ENCODE measurements around the gene RAPGEF5. TPM values are rescaled to one million over a fixed set of nuclear protein-coding genes. Genes with fewer than 3 reads are reported as not detected.

The RAPGEF5 gene
- total RNA-seq, 1 experiment from 2014 or later, result 16.4 TPM

DNA sequence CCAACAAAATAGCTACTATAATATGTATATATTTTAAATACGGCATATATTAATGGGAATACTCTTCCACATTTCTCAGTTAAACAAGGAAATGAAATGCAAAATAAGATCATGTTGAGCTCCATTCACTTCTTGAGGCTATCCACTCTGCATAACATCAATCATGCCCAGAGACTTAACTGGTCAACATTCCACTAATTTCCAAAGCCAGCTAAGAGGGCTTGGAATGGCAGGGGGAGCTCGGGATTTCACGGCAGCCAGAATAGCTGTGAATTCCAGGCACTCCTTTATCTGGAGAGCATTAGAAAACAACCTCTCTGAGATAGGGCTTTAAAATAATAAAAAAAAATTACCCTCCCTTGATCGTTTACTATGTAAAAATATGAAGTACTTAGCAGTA lies 216.4 kb downstream of the RAPGEF5 start:
- H3K79me2 ChIP-seq (ENCODE audit: low read depth), result no peaks in the 10 kb centered on the region
- H3K36me3 ChIP-seq (ENCODE audit: low read depth), result no peaks in the 10 kb centered on the region
- no peaks in the 10 kb centered on the region for H3K9me2 ChIP-seq (ENCODE audit: insufficient read depth)
- no peaks in the 10 kb centered on the region for H4K20me1 ChIP-seq (ENCODE audit: insufficient read depth)
- H2AFZ ChIP-seq, result no peak overlapping the region
- no peaks in the 10 kb centered on the region for H3K27me3 ChIP-seq (ENCODE audit: insufficient read depth, low read depth)
- H3K4me1 ChIP-seq (replicated peaks; ENCODE audit: insufficient read depth), result no peaks in the 10 kb centered on the region
- no peak overlapping the region for H3K4me3 ChIP-seq
- DNase-seq, result no peak
- no peaks in the 10 kb centered on the region for H3K9me3 ChIP-seq (ENCODE audit: insufficient read depth, low read depth)
- ChIA-PET POLR2A (ENCODE audit: unreplicated experiment) (interaction anchor here (0.5 kb wide), 1 partner anchor 105 kb away, joined by 3 read pairs; no protein-coding TSS in a partner anchor), CTCF (no interaction called here)
- no peak overlapping the region for H3K27ac ChIP-seq
- no TSS peak for BruUV-seq (replicated peaks)
- intact Hi-C loops (cut with micrococcal nuclease; ENCODE audit: unreplicated experiment), result no loop called here
- no peak overlapping the region for H3K4me2 ChIP-seq
- no peaks in the 10 kb centered on the region for H3F3A ChIP-seq (ENCODE audit: insufficient read depth, low read depth)
- no peak for TF ChIP-seq EZH2 (IDR thresholded peaks at IDR 0.05; ENCODE audit: low read depth)

DNA sequence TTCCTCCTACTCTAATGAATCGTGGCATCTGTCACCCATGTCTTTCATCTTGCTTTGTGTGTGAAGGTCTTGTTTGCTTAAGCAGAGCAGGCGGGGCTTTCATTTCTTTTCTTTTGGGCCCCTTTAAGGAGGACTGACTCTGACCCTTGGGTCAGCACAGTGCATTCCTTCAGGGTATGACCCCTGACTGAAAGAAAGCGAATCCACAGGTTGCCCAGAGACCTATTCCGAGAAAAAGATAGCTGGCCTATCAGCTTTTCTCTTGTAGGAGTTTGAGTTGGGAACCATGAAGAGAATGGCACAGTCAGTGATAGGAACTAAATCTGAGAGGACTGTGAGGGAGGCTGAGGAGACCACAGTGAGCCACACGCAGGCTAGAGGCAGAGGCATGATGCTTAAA lies 218.1 kb downstream of the RAPGEF5 start:
- H2AFZ ChIP-seq, result no peak overlapping the region
- no peaks in the 10 kb centered on the region for H3K9me3 ChIP-seq (ENCODE audit: insufficient read depth, low read depth)
- ChIA-PET CTCF (no interaction called here), POLR2A (ENCODE audit: unreplicated experiment) (no interaction called here)
- no peaks in the 10 kb centered on the region for H3K27me3 ChIP-seq (ENCODE audit: insufficient read depth, low read depth)
- no peaks in the 10 kb centered on the region for H3K4me1 ChIP-seq (replicated peaks; ENCODE audit: insufficient read depth)
- TF ChIP-seq, protein P1, sequence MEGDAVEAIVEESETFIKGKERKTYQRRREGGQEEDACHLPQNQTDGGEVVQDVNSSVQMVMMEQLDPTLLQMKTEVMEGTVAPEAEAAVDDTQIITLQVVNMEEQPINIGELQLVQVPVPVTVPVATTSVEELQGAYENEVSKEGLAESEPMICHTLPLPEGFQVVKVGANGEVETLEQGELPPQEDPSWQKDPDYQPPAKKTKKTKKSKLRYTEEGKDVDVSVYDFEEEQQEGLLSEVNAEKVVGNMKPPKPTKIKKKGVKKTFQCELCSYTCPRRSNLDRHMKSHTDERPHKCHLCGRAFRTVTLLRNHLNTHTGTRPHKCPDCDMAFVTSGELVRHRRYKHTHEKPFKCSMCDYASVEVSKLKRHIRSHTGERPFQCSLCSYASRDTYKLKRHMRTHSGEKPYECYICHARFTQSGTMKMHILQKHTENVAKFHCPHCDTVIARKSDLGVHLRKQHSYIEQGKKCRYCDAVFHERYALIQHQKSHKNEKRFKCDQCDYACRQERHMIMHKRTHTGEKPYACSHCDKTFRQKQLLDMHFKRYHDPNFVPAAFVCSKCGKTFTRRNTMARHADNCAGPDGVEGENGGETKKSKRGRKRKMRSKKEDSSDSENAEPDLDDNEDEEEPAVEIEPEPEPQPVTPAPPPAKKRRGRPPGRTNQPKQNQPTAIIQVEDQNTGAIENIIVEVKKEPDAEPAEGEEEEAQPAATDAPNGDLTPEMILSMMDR (conservative IDR thresholded peaks at IDR 0.05), result no peak
- no peaks in the 10 kb centered on the region for H3K79me2 ChIP-seq (ENCODE audit: low read depth)
- no peaks in the 10 kb centered on the region for H3K36me3 ChIP-seq (ENCODE audit: low read depth)
- no peaks in the 10 kb centered on the region for H3K9me2 ChIP-seq (ENCODE audit: insufficient read depth)
- no peak overlapping the region for H3K27ac ChIP-seq
- H3F3A ChIP-seq (ENCODE audit: insufficient read depth, low read depth), result no peaks in the 10 kb centered on the region
- intact Hi-C loops (cut with micrococcal nuclease; ENCODE audit: unreplicated experiment), result no loop called here
- no peaks in the 10 kb centered on the region for H4K20me1 ChIP-seq (ENCODE audit: insufficient read depth)
- no TSS peak for BruUV-seq (replicated peaks)
- no peak overlapping the region for H3K4me3 ChIP-seq
- H3K4me2 ChIP-seq, result no peak overlapping the region
- DNase-seq, result no peak

DNA sequence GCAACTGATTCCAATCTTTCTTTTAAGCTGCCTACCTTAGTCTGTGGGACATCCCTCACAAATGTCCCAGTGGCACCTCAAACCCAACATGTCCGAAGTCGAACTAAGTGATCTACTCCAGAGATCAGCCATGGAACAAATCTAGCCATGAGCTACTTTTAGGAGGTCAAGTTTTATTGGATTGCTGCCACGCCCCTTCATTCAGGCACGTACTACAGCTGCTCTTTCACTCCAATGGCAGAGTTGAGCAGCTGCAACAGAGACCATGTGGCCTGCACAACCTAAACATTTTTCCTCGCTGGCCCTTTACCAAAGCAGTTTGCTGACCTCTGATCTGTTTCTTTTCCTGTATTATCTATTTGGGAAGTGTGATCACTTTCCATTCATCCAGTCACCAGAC lies 218.8 kb downstream of the RAPGEF5 start:
- BruUV-seq (replicated peaks), result no TSS peak
- H3K79me2 ChIP-seq (ENCODE audit: low read depth), result no peaks in the 10 kb centered on the region
- H2AFZ ChIP-seq, result no peak overlapping the region
- CTCF ChIA-PET, result no interaction called here
- no peaks in the 10 kb centered on the region for H3K36me3 ChIP-seq (ENCODE audit: low read depth)
- no peaks in the 10 kb centered on the region for H3K9me2 ChIP-seq (ENCODE audit: insufficient read depth)
- TF ChIP-seq, protein P1 (conservative IDR thresholded peaks at IDR 0.05), result no peak
- TF ChIP-seq EZH2 (IDR thresholded peaks at IDR 0.05; ENCODE audit: low read depth), result no peak
- no peak for DNase-seq
- H4K20me1 ChIP-seq (ENCODE audit: insufficient read depth), result no peaks in the 10 kb centered on the region
- H3K27me3 ChIP-seq (ENCODE audit: insufficient read depth, low read depth), result no peaks in the 10 kb centered on the region
- H3F3A ChIP-seq (ENCODE audit: insufficient read depth, low read depth), result no peaks in the 10 kb centered on the region
- H3K4me1 ChIP-seq (replicated peaks; ENCODE audit: insufficient read depth), result no peaks in the 10 kb centered on the region
- intact Hi-C loops (cut with micrococcal nuclease; ENCODE audit: unreplicated experiment), result no loop called here
- H3K4me3 ChIP-seq, result no peak overlapping the region
- POLR2A ChIA-PET (ENCODE audit: unreplicated experiment), result interaction anchor here (0.6 kb wide), 1 partner anchor 96 kb away, joined by 4 read pairs; no protein-coding TSS in a partner anchor
- no peaks in the 10 kb centered on the region for H3K9me3 ChIP-seq (ENCODE audit: insufficient read depth, low read depth)
- H3K27ac ChIP-seq, result no peak overlapping the region
- H3K4me2 ChIP-seq, result no peak overlapping the region

DNA sequence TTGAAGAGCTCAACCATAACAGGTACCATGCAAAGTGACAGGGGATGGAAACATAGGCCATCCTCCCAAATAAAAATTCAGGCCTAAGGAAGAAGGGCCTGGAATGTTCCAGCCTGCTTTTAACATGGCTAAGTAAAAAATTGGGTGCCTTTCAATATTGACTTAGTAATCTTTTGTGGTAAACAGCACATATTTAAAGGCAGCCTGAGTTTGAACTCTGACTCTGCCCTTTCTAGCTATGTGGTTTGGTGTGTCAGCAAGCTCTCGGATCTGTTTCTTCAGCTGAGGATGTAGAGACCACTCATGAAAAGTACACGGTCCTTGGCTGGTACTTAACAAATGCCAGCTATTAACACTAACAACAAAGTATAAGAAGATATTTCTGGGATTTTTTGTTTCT lies 219.5 kb downstream of the RAPGEF5 start:
- ChIA-PET POLR2A (ENCODE audit: unreplicated experiment) (interaction anchor here (0.6 kb wide), 1 partner anchor 97 kb away, joined by 4 read pairs; no protein-coding TSS in a partner anchor), CTCF (no interaction called here)
- Histone ChIP-seq H3K27me3 (ENCODE audit: insufficient read depth, low read depth) (no peaks in the 10 kb centered on the region), H3K36me3 (ENCODE audit: low read depth) (no peaks in the 10 kb centered on the region), H3K79me2 (ENCODE audit: low read depth) (no peaks in the 10 kb centered on the region), H3K4me3 (no peak overlapping the region), H3K4me2 (no peak overlapping the region), H4K20me1 (ENCODE audit: insufficient read depth) (no peaks in the 10 kb centered on the region), H2AFZ (no peak overlapping the region), H3K9me2 (ENCODE audit: insufficient read depth) (no peaks in the 10 kb centered on the region), H3K9me3 (ENCODE audit: insufficient read depth, low read depth) (no peaks in the 10 kb centered on the region), H3K27ac (no peak overlapping the region), H3K4me1 (replicated peaks; ENCODE audit: insufficient read depth) (no peaks in the 10 kb centered on the region), H3F3A (ENCODE audit: insufficient read depth, low read depth) (no peaks in the 10 kb centered on the region)
- no peak for TF ChIP-seq EZH2 (IDR thresholded peaks at IDR 0.05; ENCODE audit: low read depth)
- TF ChIP-seq, protein P1 (conservative IDR thresholded peaks at IDR 0.05), result no peak
- intact Hi-C loops (cut with micrococcal nuclease; ENCODE audit: unreplicated experiment), result no loop called here
- DNase-seq, result no peak
- BruUV-seq (replicated peaks), result no TSS peak
